H1 (cell line): ENCODE results near the gene ZNF521. TPM values are rescaled to one million over a fixed set of nuclear protein-coding genes. Genes with fewer than 3 reads are reported as not detected.

Source experiments
- CEBPB ChIP-seq: IDR thresholded peaks from 2 replicates; pipeline ENCODE4 v1.6.1; 2012; ENCODE audit warnings: low read depth, low read length
- CHD2 ChIP-seq: IDR thresholded peaks from 2 replicates; pipeline ENCODE4 v1.6.1; 2012; ENCODE audit warnings: low read length, improper control_type of control experiment
- EGR1 ChIP-seq: IDR thresholded peaks from 2 replicates; pipeline ENCODE4 v1.6.1; 2011; ENCODE audit warnings: low read depth, low read length, borderline replicate concordance
- JUND ChIP-seq: IDR thresholded peaks from 2 replicates; pipeline ENCODE4 v1.6.1; 2011; ENCODE audit warnings: mild to moderate bottlenecking, improper control_type of control experiment, low read length
- POLR2AphosphoS5 ChIP-seq: IDR thresholded peaks from 2 replicates; pipeline ENCODE4 v1.6.1; 2011; ENCODE audit warnings: low read depth, low read length
- RAD21 ChIP-seq, 2 experiments: IDR thresholded peaks in 1 of 2; conservative IDR thresholded peaks in 1 of 2; 2 replicates each; pipeline ENCODE4 v1.6.1; 2011; ENCODE audit warnings: low read depth in 2 of 2, low read length in 2 of 2, improper control_type of control experiment in 1 of 2, inconsistent platforms in 1 of 2, mild to moderate bottlenecking in 1 of 2, moderate library complexity in 1 of 2
- RBBP5 ChIP-seq: IDR thresholded peaks from 2 replicates; pipeline ENCODE4 v1.7.1; 2012; ENCODE audit warnings: low read depth, mild to moderate bottlenecking, inconsistent platforms, low read length, moderate library complexity, borderline replicate concordance
- RXRA ChIP-seq: IDR thresholded peaks from 2 replicates; pipeline ENCODE4 v1.6.1; 2011; ENCODE audit warnings: low read depth, mild to moderate bottlenecking, low read length, moderate library complexity; ENCODE audit not compliant: insufficient read depth
- polyA plus RNA-seq, 7 experiments: library from polyadenylated mRNA; depleted of rRNA in 3 of 7; stranded (reverse) in 5 of 7; unstranded in 2 of 7; fragments of >200 nt in 5 of 7; fragments of 200-250 nt in 2 of 7; gene quantifications; 1 replicate in 5 of 7; 2 replicates in 1 of 7; 4 replicates in 1 of 7; pipeline versions ENCODE4 v1.2.1 to v1.2.3, GENCODE V29; 2011 to 2013; ENCODE audit warnings: missing spikeins in 2 of 7, mixed read lengths in 2 of 7
- total RNA-seq: library from RNA; stranded (reverse); fragmentation: NEBNext Ultra II Directional; extraction: Animal tissue kit (Norgen Biotek cat#: 25700); gene quantifications from 2 replicates; pipeline ENCODE4 v1.2.1, GENCODE V29; 2021
- TF ChIP-seq, protein P1 (sequence below): fragments of 300-600 bp; sonication (generic); IDR thresholded peaks from 2 replicates; pipeline ENCODE4 v1.7.1; 2012; ENCODE audit warnings: low read length, moderate library complexity, mild to moderate bottlenecking, inconsistent platforms; ENCODE audit not compliant: insufficient replicate concordance

The ZNF521 gene
- total and polyA plus RNA-seq, 2 of the 8 experiments (the other 6 are each of a cell fraction or from before 2014, with no cell fraction given): 9.5 to 15.8 TPM

DNA sequence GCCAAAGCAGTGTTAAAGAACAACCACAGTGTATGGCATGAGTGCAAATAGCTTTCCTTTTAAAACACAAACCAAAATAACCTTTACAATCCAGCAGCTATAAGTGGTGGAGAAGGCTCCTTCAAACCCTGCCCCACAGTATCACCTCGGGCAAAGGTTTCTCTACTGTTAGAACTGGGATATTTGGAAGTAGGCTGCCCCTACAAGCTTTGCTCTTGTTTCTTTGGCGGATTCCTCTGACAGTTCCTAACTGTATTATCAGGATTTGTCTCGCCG lies 214.8 kb downstream of the ZNF521 start (continued):
- TF ChIP-seq, protein P1, sequence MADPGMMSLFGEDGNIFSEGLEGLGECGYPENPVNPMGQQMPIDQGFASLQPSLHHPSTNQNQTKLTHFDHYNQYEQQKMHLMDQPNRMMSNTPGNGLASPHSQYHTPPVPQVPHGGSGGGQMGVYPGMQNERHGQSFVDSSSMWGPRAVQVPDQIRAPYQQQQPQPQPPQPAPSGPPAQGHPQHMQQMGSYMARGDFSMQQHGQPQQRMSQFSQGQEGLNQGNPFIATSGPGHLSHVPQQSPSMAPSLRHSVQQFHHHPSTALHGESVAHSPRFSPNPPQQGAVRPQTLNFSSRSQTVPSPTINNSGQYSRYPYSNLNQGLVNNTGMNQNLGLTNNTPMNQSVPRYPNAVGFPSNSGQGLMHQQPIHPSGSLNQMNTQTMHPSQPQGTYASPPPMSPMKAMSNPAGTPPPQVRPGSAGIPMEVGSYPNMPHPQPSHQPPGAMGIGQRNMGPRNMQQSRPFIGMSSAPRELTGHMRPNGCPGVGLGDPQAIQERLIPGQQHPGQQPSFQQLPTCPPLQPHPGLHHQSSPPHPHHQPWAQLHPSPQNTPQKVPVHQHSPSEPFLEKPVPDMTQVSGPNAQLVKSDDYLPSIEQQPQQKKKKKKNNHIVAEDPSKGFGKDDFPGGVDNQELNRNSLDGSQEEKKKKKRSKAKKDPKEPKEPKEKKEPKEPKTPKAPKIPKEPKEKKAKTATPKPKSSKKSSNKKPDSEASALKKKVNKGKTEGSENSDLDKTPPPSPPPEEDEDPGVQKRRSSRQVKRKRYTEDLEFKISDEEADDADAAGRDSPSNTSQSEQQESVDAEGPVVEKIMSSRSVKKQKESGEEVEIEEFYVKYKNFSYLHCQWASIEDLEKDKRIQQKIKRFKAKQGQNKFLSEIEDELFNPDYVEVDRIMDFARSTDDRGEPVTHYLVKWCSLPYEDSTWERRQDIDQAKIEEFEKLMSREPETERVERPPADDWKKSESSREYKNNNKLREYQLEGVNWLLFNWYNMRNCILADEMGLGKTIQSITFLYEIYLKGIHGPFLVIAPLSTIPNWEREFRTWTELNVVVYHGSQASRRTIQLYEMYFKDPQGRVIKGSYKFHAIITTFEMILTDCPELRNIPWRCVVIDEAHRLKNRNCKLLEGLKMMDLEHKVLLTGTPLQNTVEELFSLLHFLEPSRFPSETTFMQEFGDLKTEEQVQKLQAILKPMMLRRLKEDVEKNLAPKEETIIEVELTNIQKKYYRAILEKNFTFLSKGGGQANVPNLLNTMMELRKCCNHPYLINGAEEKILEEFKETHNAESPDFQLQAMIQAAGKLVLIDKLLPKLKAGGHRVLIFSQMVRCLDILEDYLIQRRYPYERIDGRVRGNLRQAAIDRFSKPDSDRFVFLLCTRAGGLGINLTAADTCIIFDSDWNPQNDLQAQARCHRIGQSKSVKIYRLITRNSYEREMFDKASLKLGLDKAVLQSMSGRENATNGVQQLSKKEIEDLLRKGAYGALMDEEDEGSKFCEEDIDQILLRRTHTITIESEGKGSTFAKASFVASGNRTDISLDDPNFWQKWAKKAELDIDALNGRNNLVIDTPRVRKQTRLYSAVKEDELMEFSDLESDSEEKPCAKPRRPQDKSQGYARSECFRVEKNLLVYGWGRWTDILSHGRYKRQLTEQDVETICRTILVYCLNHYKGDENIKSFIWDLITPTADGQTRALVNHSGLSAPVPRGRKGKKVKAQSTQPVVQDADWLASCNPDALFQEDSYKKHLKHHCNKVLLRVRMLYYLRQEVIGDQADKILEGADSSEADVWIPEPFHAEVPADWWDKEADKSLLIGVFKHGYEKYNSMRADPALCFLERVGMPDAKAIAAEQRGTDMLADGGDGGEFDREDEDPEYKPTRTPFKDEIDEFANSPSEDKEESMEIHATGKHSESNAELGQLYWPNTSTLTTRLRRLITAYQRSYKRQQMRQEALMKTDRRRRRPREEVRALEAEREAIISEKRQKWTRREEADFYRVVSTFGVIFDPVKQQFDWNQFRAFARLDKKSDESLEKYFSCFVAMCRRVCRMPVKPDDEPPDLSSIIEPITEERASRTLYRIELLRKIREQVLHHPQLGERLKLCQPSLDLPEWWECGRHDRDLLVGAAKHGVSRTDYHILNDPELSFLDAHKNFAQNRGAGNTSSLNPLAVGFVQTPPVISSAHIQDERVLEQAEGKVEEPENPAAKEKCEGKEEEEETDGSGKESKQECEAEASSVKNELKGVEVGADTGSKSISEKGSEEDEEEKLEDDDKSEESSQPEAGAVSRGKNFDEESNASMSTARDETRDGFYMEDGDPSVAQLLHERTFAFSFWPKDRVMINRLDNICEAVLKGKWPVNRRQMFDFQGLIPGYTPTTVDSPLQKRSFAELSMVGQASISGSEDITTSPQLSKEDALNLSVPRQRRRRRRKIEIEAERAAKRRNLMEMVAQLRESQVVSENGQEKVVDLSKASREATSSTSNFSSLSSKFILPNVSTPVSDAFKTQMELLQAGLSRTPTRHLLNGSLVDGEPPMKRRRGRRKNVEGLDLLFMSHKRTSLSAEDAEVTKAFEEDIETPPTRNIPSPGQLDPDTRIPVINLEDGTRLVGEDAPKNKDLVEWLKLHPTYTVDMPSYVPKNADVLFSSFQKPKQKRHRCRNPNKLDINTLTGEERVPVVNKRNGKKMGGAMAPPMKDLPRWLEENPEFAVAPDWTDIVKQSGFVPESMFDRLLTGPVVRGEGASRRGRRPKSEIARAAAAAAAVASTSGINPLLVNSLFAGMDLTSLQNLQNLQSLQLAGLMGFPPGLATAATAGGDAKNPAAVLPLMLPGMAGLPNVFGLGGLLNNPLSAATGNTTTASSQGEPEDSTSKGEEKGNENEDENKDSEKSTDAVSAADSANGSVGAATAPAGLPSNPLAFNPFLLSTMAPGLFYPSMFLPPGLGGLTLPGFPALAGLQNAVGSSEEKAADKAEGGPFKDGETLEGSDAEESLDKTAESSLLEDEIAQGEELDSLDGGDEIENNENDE: no peak
- TF ChIP-seq JUND (no peak), EGR1 (no peak), CEBPB (no peak), POLR2AphosphoS5 (no peak), RAD21 (IDR thresholded peaks at IDR 0.05 in 1 of 2, conservative IDR thresholded peaks at IDR 0.05 in 1 of 2; ENCODE audit: low read depth in 2 of 2, low read length in 2 of 2) (no peak), RXRA (no peak), RBBP5 (no peak), CHD2 (no peak)
